ENCODE data around the gene AFAP1L2. TPM values are rescaled to one million over a fixed set of nuclear protein-coding genes. Genes with fewer than 3 reads are reported as not detected.

Gene AFAP1L2
- total RNA-seq, 1 donor = 7.3 TPM

DNA sequence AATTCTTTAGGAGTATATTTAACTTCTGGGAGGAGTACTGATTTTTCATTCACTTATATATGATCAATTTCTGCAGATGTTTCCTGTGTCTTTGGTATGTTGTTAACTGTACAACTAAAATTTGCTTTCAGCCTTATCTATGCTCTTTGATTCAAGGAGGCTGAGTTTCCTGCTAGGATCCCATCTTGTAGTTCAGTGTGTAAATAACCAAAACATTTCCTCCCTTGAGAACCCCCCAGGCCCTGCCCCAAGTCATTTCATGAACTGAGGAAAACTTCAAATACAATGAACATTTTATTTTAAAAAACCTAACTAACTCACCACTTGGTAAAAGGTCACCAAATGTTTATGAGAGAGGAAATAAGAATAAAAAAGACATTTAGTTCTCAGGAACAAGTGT, 109.8 kb downstream of the AFAP1L2 start:
- no peak for DNase-seq (ENCODE audit: low read depth)
- no peak for TF ChIP-seq CTCF (IDR thresholded peaks at IDR 0.05; ENCODE audit: insufficient read depth, low read depth, low read length)
- H3K4me3 ChIP-seq (ENCODE audit: low read depth, low read length) = no peak overlapping the region

GRCh38 chr10:114293075-114293474, 111.2 kb downstream of the AFAP1L2 start:
- H3K4me3 ChIP-seq (ENCODE audit: low read depth, low read length) = no peak overlapping the region
- no peak for TF ChIP-seq CTCF (IDR thresholded peaks at IDR 0.05; ENCODE audit: insufficient read depth, low read depth, low read length)
- no peak for DNase-seq (ENCODE audit: low read depth)

DNA sequence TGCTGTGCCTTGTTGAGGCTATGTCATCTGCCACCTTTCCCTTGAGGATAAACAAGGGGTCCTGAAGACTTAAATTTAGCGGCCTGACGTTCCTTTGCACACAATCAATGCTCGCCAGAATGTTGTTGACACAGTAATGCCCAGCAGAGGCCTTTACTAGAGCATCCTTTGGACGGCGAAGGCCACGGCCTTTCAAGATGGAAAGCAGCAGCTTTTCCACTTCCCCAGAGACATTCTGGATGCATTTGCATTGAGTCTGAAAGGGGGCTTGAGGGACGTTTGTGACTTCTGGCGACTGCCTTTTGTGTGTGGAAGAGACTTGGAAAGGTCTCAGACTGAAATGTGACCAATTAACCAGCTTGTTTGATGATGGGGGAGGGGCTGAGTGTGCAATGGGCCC, 112.8 kb downstream of the AFAP1L2 start:
- H3K4me3 ChIP-seq (ENCODE audit: low read depth, low read length) = no peak overlapping the region
- no peak for DNase-seq (ENCODE audit: low read depth)
- TF ChIP-seq CTCF (IDR thresholded peaks at IDR 0.05; ENCODE audit: insufficient read depth, low read depth, low read length) = no peak

GRCh38 chr10:114291076-114291475, 113.2 kb downstream of the AFAP1L2 start:
- no peak overlapping the region for H3K4me3 ChIP-seq (ENCODE audit: low read depth, low read length)
- TF ChIP-seq CTCF (IDR thresholded peaks at IDR 0.05; ENCODE audit: insufficient read depth, low read depth, low read length) = no peak
- no peak for DNase-seq (ENCODE audit: low read depth)

- TF ChIP-seq CTCF (IDR thresholded peaks at IDR 0.05; ENCODE audit: insufficient read depth, low read depth, low read length) = no peak
- no peak for DNase-seq (ENCODE audit: low read depth)
- H3K4me3 ChIP-seq (ENCODE audit: low read depth, low read length) = no peak overlapping the region
These were observed 114.3 kb downstream of the AFAP1L2 start for GRCh38 chr10:114290038-114290437.

DNA sequence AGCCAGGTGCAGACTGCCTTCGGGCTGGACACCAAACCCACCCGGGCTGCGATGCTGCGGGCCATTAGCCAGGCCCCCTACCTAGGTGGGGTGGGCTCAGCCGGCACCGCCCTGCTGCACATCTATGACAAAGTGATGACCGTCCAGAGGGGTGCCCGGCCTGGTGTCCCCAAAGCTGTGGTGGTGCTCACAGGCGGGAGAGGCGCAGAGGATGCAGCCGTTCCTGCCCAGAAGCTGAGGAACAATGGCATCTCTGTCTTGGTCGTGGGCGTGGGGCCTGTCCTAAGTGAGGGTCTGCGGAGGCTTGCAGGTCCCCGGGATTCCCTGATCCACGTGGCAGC, 115.2 kb downstream of the AFAP1L2 start:
- no peak for TF ChIP-seq CTCF (IDR thresholded peaks at IDR 0.05; ENCODE audit: insufficient read depth, low read depth, low read length)
- no peak for DNase-seq (ENCODE audit: low read depth)
- no peak overlapping the region for H3K4me3 ChIP-seq (ENCODE audit: low read depth, low read length)

- H3K4me3 ChIP-seq (ENCODE audit: low read depth, low read length) = no peak overlapping the region
- no peak for DNase-seq (ENCODE audit: low read depth)
- TF ChIP-seq CTCF (IDR thresholded peaks at IDR 0.05; ENCODE audit: insufficient read depth, low read depth, low read length) = no peak
These were observed 115.7 kb downstream of the AFAP1L2 start for GRCh38 chr10:114288424-114289095.
